Measurements from ENCODE around the gene CENPM.

- TF ChIP-seq, protein P1, sequence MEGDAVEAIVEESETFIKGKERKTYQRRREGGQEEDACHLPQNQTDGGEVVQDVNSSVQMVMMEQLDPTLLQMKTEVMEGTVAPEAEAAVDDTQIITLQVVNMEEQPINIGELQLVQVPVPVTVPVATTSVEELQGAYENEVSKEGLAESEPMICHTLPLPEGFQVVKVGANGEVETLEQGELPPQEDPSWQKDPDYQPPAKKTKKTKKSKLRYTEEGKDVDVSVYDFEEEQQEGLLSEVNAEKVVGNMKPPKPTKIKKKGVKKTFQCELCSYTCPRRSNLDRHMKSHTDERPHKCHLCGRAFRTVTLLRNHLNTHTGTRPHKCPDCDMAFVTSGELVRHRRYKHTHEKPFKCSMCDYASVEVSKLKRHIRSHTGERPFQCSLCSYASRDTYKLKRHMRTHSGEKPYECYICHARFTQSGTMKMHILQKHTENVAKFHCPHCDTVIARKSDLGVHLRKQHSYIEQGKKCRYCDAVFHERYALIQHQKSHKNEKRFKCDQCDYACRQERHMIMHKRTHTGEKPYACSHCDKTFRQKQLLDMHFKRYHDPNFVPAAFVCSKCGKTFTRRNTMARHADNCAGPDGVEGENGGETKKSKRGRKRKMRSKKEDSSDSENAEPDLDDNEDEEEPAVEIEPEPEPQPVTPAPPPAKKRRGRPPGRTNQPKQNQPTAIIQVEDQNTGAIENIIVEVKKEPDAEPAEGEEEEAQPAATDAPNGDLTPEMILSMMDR (conservative IDR thresholded peaks at IDR 0.05; ENCODE audit: low read length): no peak
- TF ChIP-seq EZH2phosphoT487 (IDR thresholded peaks at IDR 0.05; ENCODE audit: borderline replicate concordance, low read depth, low read length): peak; percentile 76; the same call in 1 of the 2 replicates
Measured at GRCh38 chr22:41910050-41911000, 36.6 kb downstream of the CENPM start.
